HG03378 (cell line): ENCODE results near the gene DNAJC7.
"Not testable (repeated sequence)": the region's sequence is repeated elsewhere in the genome, so short reads cannot be mapped to it uniquely, and the experiment has no call there.

Source experiments
- ATAC-seq: cut with Tn5 transposase; IDR thresholded peaks from one replicate; pipeline ENCODE4 v1.9.1; 2021; ENCODE audit warnings: mild to moderate bottlenecking, moderate library complexity; ENCODE audit not compliant: unreplicated experiment

DNAJC7 gene

GRCh38 chr17:42042598-42043319, 25.5 kb upstream of the DNAJC7 start:
- ATAC-seq = no peak

GRCh38 chr17:42041619-42042018, 24.4 kb upstream of the DNAJC7 start:
- no peak for ATAC-seq

- no peak for ATAC-seq
These were observed 23.6 kb upstream of the DNAJC7 start for GRCh38 chr17:42040818-42041217.

- ATAC-seq = no peak
These were observed 22.8 kb upstream of the DNAJC7 start for GRCh38 chr17:42039794-42040763.

GRCh38 chr17:42038221-42038973, 21.2 kb upstream of the DNAJC7 start:
- ATAC-seq = no peak

- no peak for ATAC-seq
These were observed 16.8 kb upstream of the DNAJC7 start for GRCh38 chr17:42034059-42034458.

GRCh38 chr17:42031584-42031983, 14.3 kb upstream of the DNAJC7 start:
- ATAC-seq = no peak

GRCh38 chr17:42028791-42029127, 11.5 kb upstream of the DNAJC7 start:
- ATAC-seq = no peak

- ATAC-seq = no peak
These were observed 10.9 kb upstream of the DNAJC7 start for GRCh38 chr17:42027961-42028790.

GRCh38 chr17:42027590-42027889, 10.3 kb upstream of the DNAJC7 start:
- no peak for ATAC-seq

GRCh38 chr17:42026857-42027589, 9.8 kb upstream of the DNAJC7 start:
- no peak for ATAC-seq

- no peak for ATAC-seq
These were observed 8.7 kb upstream of the DNAJC7 start for GRCh38 chr17:42025936-42026335.

- ATAC-seq = no peak
These were observed 7.9 kb upstream of the DNAJC7 start for GRCh38 chr17:42025191-42025579.

GRCh38 chr17:42023524-42024349, 6.5 kb upstream of the DNAJC7 start:
- no peak for ATAC-seq

- not testable (repeated sequence) for ATAC-seq
These were observed 3.6 kb upstream of the DNAJC7 start for GRCh38 chr17:42020845-42021244.

- ATAC-seq = no peak
These were observed 2.5 kb upstream of the DNAJC7 start, which contains the start of gene NKIRAS2 for GRCh38 chr17:42019509-42020404. TSS of gene NKIRAS2 (plus strand) at chr17:42020090. CDS start at chr17:42021578, 1,488 bp downstream.

GRCh38 chr17:42018988-42019387, 1.7 kb upstream of the DNAJC7 start:
- no peak for ATAC-seq

GRCh38 chr17:42018339-42018738, 1.1 kb upstream of the DNAJC7 start:
- ATAC-seq = no peak
